ENCODE data around the gene POLA1. TPM values are rescaled to one million over a fixed set of nuclear protein-coding genes. Genes with fewer than 3 reads are reported as not detected.

The POLA1 gene
- total and polyA plus RNA-seq, 12 donors: 2.2 to 11.0 (median 5.9) TPM

DNA sequence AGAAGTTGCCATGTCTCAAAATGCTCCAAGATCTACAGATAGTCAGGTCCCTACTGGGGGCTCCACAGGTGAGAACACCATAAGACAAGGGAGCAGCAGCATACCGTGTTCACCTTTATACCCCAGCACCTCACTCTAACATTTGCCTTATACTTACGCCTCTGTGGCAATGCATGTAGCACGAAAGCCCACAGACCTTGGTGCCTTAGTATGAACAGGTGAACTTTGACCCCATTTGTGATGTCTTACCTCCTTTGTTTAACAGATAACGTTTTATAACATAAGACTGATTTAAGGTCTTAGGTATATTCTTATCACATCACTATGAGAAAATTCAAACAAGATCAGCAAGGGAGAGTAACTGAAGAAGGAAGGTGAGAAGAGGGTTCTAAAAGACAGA, 193.2 kb downstream of the POLA1 start:
- H3K9me3 ChIP-seq (replicated peaks in 1 of 3): no peaks in the 10 kb centered on the region
- H3K36me3 ChIP-seq (replicated peaks in 1 of 2): no peaks in the 10 kb centered on the region
- H3K27ac ChIP-seq: no peak overlapping the region
- no peak for DNase-seq
- intact Hi-C loops (cut with DNase I): no loop called here
- WGBS, 4 donors: 67 to 95% (median 76%) methylated on average over 1 to 4 of the region's 4 CpGs
- no peaks in the 10 kb centered on the region for H3K4me1 ChIP-seq (replicated peaks in 1 of 2)
- no peaks in the 10 kb centered on the region for H3K27me3 ChIP-seq
- no peak for TF ChIP-seq POLR2A (IDR thresholded peaks at IDR 0.05)
- TF ChIP-seq, protein P1, sequence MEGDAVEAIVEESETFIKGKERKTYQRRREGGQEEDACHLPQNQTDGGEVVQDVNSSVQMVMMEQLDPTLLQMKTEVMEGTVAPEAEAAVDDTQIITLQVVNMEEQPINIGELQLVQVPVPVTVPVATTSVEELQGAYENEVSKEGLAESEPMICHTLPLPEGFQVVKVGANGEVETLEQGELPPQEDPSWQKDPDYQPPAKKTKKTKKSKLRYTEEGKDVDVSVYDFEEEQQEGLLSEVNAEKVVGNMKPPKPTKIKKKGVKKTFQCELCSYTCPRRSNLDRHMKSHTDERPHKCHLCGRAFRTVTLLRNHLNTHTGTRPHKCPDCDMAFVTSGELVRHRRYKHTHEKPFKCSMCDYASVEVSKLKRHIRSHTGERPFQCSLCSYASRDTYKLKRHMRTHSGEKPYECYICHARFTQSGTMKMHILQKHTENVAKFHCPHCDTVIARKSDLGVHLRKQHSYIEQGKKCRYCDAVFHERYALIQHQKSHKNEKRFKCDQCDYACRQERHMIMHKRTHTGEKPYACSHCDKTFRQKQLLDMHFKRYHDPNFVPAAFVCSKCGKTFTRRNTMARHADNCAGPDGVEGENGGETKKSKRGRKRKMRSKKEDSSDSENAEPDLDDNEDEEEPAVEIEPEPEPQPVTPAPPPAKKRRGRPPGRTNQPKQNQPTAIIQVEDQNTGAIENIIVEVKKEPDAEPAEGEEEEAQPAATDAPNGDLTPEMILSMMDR (IDR thresholded peaks at IDR 0.05): no peak
- no peak overlapping the region for H3K4me3 ChIP-seq

DNA sequence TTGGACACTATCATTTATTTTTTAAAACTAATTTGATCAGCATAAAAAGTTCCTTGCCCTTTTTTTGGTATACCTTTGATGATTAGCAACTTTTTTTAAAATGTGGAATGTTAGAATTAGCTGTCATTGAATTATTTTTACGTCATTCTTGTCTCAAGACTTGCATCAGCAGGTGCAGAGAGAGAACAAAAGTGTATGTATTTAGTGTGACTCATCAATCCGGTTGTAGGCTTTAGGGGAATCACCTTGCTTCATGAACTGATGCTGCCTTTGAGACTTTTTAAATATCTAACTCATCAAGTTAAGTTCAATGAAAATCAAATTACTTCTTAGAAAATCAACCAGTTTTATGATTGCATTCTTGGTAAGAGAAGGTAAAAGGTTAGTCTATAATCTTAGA, 197.0 kb downstream of the POLA1 start:
- intact Hi-C loops (cut with DNase I): no loop called here
- WGBS, 4 donors: 35 to 57% (median 45%) methylated on average over 2 of the region's 2 CpGs
- H3K36me3 ChIP-seq (replicated peaks in 1 of 2): no peaks in the 10 kb centered on the region
- no peak overlapping the region for H3K4me3 ChIP-seq
- DNase-seq: no peak
- H3K27me3 ChIP-seq: no peaks in the 10 kb centered on the region
- H3K4me1 ChIP-seq (replicated peaks in 1 of 2): no peaks in the 10 kb centered on the region
- H3K27ac ChIP-seq: no peak overlapping the region
- TF ChIP-seq POLR2A (IDR thresholded peaks at IDR 0.05): no peak
- TF ChIP-seq, protein P1 (IDR thresholded peaks at IDR 0.05): no peak
- no peaks in the 10 kb centered on the region for H3K9me3 ChIP-seq (replicated peaks in 1 of 3)

DNA sequence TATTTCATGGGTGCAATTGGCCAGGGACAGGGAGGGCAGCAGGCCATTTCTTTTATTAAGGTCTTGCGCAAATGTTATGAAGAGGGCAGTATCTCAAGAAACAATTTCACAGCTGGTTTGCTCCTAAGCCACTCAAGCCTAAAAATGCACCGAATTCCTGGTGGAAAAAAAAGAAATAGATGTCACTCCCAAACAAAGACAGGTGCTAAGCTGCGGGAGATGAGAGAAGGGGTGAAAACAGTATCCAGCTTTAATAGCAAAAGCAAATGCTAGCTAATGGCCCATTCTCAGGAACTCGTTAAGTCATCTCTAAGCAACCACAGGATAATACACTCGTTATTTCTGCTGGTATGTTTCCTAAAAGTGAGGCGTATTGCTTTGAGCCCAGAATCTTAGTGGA, 205.7 kb downstream of the POLA1 start:
- no peaks in the 10 kb centered on the region for H3K9me3 ChIP-seq (replicated peaks in 1 of 3)
- H3K27ac ChIP-seq: no peak overlapping the region
- intact Hi-C loops (cut with DNase I): no loop called here
- WGBS, 4 donors: 64 to 96% (median 85%) methylated on average over 6 of the region's 6 CpGs
- H3K4me3 ChIP-seq: no peak overlapping the region
- H3K27me3 ChIP-seq: no peaks in the 10 kb centered on the region
- H3K4me1 ChIP-seq (replicated peaks in 1 of 2): no peaks in the 10 kb centered on the region
- H3K36me3 ChIP-seq (replicated peaks in 1 of 2): no peaks in the 10 kb centered on the region
- TF ChIP-seq, protein P1 (IDR thresholded peaks at IDR 0.05): no peak
- no peak for TF ChIP-seq POLR2A (IDR thresholded peaks at IDR 0.05)
- no peak for DNase-seq

DNA sequence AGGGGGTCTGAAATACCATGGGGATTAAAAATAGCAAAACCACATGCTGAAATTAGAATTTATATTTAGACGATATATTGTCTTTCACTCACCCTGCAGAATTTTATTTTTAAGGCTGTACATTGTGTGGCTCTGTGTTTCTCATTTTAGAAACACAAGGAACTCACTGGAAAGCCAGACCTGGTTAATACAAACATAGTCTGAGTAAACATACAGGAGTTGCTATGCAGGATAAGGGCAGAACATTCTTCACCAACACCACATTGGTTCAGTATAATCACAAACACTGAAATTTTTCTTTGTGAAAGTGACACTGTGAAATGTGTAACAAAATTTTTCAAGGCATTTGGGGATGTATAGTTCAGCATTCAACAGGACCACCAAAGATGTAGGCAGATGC, 206.5 kb downstream of the POLA1 start:
- Histone ChIP-seq H3K9me3 (replicated peaks in 1 of 3) (no peaks in the 10 kb centered on the region), H3K27me3 (no peaks in the 10 kb centered on the region), H3K4me3 (no peak overlapping the region), H3K36me3 (replicated peaks in 1 of 2) (no peaks in the 10 kb centered on the region), H3K4me1 (replicated peaks in 1 of 2) (no peaks in the 10 kb centered on the region), H3K27ac (no peak overlapping the region)
- TF ChIP-seq, protein P1 (IDR thresholded peaks at IDR 0.05): no peak
- no peak for TF ChIP-seq POLR2A (IDR thresholded peaks at IDR 0.05)
- WGBS, 4 donors: 33 to 82% (median 65%) methylated on average over 1 of the region's 1 CpG
- no peak for DNase-seq
- intact Hi-C loops (cut with DNase I): no loop called here

Measured in adrenal gland (tissue), 12 donors.